Measurements from ENCODE around the gene E2F1.

Gene E2F1

GRCh38 chr20:33670715-33671499 lies 15.3 kb downstream of the E2F1 start:
- no peak for DNase-seq

- no peak for DNase-seq
These were observed 16.1 kb downstream of the E2F1 start for GRCh38 chr20:33669873-33670640.

- no peak for DNase-seq
These were observed 17.0 kb downstream of the E2F1 start for GRCh38 chr20:33669224-33669623.

GRCh38 chr20:33668466-33669155 lies 17.6 kb downstream of the E2F1 start:
- no peak for DNase-seq

GRCh38 chr20:33667676-33668465 lies 18.3 kb downstream of the E2F1 start:
- DNase-seq: peak; percentile 81

- DNase-seq: peak; percentile 45
These were observed 18.9 kb downstream of the E2F1 start for GRCh38 chr20:33667245-33667675.

- DNase-seq: peak; percentile 90
These were observed 19.6 kb downstream of the E2F1 start, which contains the start of gene ACTL10 for GRCh38 chr20:33666293-33667244. ACTL10 (plus strand) TSS chr20:33666943; CDS start chr20:33667498, 555 bp downstream.

GRCh38 chr20:33664762-33665144 lies 21.4 kb downstream of the E2F1 start:
- no peak for DNase-seq

GRCh38 chr20:33664085-33664761 lies 22.0 kb downstream of the E2F1 start:
- no peak for DNase-seq

- peak; percentile 84 for DNase-seq
These were observed 22.8 kb downstream of the E2F1 start for GRCh38 chr20:33663161-33664084.

- no peak for DNase-seq
These were observed 24.0 kb downstream of the E2F1 start, which contains the start of gene C20orf144 for GRCh38 chr20:33662172-33662571. C20orf144 (plus strand) TSS chr20:33662327; CDS start chr20:33662346, 19 bp downstream.

- DNase-seq: no peak
These were observed 25.5 kb downstream of the E2F1 start for GRCh38 chr20:33660685-33661058.

- no peak for DNase-seq
These were observed 26.0 kb downstream of the E2F1 start for GRCh38 chr20:33660035-33660684.

GRCh38 chr20:33659341-33660034 lies 26.7 kb downstream of the E2F1 start:
- DNase-seq: no peak

GRCh38 chr20:33658929-33659328 lies 27.3 kb downstream of the E2F1 start:
- no peak for DNase-seq

GRCh38 chr20:33658510-33658909 lies 27.7 kb downstream of the E2F1 start:
- no peak for DNase-seq

- no peak for DNase-seq
These were observed 28.5 kb downstream of the E2F1 start for GRCh38 chr20:33657704-33658095.

All from CD4-positive, alpha-beta T cell treated with Interleukin-10 for 1 hour (primary cell).